LoVo (cell line): ENCODE data around the gene RFX1.
"Not testable (repeated sequence)": the region's sequence is repeated elsewhere in the genome, so short reads cannot be mapped to it uniquely, and the experiment has no call there.

Experiments used
- DNase-seq: peaks from one replicate; pipeline ENCODE4 v3.0.0-alpha.2; 2016; ENCODE audit warnings: low spot score

RFX1 gene

DNA sequence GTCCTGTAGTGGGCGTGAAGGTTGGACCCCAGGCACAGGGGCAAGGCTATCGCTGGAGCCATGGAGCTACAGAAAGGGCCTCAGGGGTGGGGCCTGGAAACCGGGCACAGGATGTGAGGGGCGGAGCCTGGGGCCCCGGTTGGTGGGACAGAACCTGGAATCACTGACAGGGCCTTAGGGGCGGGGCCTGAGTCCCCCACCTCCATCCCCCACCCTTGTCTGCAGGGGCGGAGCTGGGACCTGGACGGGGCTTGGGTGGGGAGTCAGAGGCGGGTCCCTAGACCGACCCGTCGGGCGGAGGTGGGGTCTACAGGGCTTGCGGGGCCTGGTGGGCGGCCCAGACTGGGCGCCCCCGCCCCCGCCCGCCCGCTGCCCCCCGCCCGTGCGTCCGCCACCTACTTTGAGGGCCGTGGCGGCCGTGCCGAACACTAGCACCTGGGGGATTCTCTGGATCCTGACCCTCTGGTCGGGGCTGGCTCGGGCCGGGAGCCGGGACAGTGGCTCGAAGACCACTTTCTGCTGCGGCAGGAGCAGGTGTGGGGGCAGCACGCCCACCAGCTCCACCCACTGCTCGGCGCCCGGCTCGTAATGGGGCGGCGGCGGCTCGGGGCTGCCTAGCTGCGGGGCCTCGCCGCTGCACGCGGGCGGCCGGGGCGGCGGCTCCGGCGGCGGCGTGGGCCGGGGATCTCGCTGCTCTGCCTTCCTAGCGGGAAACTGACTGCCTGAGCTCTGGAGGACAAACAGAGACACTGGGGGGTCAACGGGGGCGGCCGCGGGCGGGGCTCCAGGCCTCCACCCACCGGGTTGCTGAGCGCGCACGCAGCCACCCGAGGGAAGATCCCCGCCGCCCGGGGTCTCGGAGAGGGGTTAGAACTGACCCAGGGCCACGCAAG is 27.5 kb downstream of the RFX1 start:
- no peak for DNase-seq

DNA sequence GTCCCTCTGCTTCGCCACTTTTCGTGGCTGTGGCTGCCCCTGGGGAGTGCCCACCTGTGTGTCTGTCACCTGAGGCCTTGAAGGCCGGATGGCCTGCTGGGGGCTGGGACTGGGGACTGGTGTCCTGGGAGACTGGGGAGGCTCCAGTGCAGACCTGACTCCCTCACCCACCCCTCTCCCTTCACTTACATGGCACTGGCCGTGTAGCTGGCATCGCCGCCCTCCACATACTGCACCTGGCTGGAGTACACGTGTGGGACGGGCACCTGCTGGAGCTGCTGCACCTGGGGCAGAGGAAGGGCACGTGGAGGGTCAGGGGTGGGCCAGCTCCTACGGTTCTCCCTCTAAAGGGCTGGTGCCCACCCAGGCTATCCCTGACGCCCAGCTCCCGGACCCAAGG is 28.3 kb downstream of the RFX1 start:
- DNase-seq = no peak

DNA sequence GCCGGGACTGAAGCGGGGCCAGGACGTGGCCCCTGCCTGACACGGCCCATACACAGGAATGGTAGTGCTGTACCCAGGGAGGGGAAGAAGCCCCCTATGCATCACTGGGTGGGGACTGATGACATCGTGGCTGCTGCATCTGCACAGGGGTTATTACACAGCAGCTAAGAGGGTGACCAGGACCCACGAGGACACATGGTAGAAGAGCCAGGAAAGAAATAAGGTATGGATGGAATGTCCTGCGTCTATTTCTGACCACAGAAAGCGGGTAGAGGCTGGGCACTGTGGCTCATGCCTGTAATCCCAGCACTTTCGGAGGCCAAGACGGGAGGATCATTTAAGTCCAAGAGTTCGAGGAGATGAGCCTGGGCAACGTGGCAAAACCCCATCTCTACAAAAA is 29.7 kb downstream of the RFX1 start:
- no peak for DNase-seq

DNA sequence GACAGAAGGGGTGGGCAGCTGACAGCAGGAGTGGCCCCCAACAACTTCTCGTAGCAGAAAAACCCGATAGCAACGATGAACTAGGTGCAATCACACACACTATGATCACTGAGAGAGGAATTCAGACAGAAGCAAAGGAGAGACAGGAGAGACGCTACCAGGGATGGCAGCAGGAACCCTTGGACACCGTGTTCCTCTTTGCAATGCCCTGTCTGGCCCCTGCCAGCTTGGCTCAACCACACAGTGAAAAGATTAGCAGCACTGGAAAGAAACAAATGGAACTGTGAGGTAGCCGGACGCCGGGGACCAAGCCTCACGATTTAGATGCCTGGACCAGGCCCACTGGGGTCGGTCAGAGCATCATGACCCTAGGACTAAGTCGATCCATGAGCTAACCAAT is 30.2 kb downstream of the RFX1 start:
- DNase-seq = no peak

DNA sequence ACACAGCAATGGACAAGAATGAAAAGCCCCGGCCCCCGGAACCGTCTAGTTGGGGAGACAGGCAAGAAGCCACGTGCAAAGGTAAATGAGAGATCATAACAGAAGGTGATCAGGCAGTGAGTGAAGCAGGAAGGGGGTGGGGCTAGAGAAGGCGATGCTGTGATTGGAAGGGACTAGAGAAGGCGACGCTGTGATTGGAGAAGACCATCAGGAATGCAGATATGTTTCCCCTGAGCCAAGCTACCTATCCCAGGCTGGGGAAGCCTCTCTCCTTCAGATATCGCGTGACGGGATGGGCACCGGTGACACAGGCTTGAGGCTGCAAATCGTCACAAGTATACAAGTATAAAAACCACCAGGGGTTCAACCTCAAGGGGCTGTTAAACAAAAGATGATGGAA is 32.0 kb downstream of the RFX1 start:
- DNase-seq = no peak

DNA sequence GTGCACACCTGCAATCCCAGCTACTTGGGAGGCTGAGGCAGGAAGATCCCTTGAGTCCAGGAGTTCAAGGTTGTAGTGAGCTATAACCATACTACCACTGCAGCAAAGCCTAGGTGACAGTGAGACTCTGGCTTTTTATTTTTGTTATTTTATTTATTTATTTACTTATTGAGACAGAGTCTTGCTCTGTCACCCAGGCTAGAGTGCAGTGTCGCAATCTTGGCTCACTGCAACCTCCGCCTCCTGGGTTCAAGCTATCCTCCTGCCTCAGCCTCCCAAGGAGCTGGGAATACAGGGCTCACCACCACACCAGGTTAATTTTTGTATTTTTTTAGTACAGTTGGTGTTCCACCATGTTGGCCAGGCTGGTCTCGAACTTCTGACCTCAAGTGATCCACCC is 32.6 kb downstream of the RFX1 start:
- not testable (repeated sequence) for DNase-seq

DNA sequence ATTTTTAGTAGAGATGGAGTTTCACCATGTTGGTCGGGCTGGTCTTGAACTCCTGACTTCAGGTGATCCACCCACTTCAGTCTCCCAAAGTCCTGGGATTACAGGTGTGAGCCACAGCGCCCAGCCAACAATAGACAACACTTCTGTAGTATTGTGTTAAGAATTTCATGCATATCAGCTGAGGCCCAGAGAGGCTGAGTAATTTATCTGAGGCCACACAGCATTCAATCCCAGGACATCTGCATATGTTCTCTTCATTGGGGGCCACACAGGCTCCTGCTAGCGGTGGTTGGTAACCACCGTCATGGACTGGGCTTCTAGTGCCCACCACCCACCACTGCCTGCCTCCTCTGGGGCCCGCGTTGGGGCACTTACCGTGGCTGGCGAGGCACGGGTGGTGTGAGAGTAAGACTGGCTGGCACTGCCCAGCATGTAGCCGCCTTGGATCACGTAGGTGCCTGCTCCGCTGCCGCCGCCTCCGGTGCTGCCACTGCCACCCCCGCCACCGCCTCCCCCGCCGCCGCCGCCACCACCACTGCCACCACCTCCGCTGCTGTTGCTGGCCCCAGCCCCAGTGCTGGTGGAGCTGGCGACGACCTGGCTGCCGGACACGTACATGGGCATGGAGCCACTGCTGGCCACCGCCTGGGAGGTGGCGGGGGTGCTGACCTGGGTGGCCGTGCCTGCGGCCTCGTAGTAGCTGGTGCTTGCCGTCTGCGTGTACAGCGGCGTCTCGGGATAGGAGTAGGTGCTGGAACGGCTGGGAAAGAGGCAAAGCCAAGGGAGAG is 33.6 kb downstream of the RFX1 start:
- no peak for DNase-seq

DNA sequence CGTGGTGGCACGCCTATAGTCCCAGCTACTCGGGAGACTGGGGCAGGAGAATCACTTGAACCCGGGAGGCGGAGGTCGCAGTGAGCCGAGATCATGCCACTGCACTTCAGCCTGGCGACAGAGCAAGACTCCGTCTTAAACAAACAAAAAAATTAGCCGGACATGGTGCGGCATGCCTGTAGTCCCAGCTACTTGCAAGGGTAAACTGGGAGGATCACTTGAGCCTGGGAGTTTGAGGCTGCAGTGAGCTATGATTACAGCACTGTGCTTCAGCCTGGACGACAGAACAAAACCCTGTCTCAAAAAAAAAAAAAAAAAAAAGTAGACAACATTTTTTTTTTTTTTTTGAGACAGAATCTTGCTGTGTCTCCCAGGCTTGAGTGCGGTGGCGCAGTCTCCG is 34.3 kb downstream of the RFX1 start:
- not testable (repeated sequence) for DNase-seq

DNA sequence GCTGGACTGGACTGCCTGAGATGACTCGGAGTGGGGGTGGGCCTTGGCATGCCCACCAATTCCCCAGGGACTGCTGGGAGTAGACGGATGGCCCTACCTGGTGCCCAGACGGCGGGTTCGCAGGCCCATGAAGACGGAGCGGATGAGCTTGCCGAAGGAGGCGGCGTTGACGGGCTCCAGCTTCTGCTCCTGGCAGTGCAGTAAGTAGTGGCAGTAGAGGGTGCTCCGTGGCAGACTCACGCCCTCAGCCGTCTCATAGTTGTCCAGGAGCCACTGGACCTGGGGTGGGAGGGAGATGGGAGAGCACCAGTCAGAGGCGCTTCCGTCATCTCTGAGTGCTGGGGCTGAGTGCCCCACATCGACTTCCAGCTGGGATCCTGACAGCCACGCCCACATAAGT is 36.2 kb downstream of the RFX1 start:
- no peak for DNase-seq

DNA sequence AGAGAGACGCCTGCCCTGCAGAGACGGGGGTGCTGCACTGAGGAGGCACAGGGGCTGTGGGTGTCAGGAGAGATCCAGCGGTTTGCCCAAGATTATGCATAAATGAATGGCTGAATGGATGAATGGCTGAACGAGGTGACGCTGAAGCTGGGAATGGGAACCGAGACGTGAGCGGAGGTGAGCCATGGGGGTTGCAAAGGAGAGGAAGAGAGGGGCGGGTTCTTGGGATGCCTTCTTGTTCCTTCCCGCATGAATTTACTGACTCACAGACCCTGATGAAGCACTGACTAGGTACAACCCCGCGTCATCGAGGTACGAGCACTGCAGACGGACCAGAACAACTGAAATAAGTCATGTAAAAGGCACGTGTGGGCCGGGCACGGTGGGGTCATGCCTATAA is 37.1 kb downstream of the RFX1 start:
- no peak for DNase-seq

DNA sequence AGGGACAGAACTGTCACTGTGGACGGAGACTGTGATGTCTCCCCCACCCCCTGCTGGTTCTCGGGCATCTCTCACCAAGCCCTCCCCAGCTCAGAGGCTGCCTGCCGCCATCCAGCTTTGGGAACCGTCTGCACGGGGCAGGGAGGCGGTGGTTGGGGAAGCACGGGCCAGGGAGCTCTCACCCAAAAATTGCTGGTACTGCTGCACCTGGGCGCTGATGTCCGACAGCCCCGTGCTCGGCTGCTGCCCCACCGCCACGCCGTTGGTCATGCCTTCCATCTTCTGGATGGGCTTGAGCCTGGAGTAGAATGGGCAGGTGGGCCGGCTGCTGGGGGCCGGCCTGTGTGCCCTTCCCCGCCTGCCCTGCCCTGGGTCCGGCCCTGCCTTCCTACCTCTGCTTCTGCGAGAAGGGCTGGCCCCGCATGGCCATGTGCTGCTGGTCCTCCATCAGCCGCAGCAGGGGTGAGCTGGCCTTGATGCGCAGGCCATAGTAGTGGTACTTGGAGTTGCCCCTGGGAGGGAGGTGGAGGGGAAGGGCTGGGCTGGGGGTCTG is 37.7 kb downstream of the RFX1 start:
- DNase-seq = no peak

DNA sequence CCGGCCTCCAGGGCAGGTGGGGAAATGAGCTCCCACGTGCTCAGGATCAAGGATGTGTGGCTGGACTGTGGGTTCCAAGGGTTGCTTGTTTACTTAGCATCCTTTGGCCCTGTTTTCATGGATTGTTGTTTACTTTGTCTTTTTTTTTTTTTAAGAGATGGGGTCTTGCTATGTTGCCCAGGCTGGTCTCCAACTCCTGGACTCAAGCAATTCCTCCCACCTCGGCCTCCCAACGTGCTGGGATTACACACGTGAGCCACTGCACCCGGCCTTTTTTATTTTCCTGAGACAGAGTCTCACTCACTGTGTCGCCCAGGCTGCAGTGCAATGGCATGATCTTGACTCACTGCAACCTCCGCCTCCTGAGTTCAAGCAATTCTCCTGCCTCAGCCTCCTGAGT is 38.9 kb downstream of the RFX1 start:
- DNase-seq = not testable (repeated sequence)

DNA sequence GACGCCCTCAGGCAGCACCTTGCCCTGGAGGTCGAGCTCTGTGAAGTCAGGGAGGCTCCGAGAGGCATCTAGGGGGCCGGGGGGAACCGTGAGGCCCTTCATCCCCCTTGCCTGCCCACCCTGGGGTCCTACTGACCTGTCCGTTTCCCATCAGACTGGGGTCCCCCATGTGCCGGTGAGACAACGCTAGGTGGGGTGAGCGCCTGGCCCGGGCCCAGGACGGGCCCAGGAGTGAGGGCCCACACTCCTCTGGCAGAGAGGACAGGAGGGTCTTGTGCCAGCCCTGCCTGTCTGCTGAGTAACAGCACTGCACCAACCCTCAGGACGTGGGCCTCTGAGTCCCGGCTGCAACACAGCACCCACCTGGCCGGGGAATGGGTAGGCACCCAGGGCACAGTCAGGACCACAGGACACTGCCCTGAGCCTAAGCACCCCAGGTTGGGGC is 39.4 kb downstream of the RFX1 start:
- DNase-seq = no peak

DNA sequence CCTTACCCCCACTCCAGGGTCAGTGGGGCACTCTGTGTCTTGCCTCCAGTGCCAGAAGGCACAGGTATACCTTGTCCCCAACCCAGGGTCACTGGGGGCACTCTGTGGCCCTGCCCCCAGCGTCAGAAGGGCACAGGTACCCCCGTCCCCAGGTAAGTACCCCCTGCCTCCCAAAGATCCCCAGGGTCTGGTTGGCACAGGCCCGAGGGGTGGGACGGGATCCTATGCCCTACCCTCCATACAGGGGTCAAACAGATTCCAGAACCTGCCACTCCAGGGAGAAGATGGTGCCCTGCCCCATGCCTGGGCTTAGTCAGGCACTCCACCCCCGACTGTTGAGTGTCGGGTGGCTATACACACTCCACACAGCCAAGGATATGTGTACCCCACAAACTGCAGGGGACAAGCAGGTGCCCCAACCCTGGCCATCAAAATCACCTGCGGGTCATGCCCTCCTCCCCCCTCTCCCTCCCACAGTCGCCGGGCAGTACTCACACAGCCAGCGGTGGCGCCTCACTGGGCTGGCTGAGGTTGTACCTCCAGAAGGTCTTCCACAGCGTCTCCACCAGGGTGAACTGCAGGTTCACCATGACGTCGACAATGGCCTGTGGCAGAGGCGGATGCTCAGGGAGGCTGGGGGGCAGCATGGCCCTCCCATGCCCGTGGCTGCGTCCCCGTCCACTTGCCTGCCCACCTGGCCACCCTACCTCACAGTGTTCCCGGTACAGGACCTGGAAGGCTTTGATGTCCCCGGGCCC is 40.0 kb downstream of the RFX1 start:
- no peak for DNase-seq

DNA sequence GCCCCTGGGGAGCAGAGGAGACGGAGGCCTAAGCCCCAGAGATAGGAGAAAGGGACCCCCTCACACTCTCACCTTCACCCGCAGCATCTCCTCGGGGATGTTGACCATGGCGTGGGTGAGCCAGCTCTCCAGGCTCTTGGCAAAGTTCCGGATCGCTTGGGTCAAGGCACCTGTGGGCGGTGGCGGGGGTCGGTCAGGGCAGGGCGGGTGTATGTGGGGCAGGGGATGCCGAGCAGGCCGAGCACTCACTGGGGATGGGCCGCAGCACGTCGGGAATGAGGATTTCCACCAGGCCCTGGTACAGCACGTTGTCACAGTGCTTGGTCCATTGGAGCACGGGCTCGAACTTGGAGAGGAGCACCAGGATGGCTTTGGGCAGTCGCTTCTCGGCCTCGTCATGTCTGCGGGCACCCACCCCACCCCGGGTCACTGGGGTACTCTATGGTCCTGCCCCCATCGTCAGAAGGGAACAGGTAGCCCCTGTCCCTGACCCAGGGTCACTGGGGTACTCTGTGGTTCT is 40.7 kb downstream of the RFX1 start:
- no peak for DNase-seq

DNA sequence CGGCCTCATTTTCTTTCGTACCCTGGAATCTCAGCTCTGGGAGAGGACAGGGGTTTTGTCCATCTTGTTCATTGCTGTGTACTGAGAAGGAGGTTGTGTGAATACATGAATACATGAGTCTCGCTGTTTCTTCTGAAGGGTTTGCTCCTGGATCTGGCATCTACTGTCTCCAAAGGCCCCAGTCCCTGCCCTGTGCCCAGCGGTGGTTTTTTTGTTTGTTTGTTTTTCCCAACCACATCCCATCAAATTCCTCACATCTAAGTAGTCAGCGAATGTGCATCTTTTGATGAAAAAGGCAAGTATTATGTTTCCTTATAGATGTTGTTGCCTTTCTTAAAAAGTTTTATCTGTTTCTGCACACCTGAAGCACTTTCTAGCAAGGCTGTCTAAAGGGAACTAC is 41.3 kb downstream of the RFX1 start:
- no peak for DNase-seq

DNA sequence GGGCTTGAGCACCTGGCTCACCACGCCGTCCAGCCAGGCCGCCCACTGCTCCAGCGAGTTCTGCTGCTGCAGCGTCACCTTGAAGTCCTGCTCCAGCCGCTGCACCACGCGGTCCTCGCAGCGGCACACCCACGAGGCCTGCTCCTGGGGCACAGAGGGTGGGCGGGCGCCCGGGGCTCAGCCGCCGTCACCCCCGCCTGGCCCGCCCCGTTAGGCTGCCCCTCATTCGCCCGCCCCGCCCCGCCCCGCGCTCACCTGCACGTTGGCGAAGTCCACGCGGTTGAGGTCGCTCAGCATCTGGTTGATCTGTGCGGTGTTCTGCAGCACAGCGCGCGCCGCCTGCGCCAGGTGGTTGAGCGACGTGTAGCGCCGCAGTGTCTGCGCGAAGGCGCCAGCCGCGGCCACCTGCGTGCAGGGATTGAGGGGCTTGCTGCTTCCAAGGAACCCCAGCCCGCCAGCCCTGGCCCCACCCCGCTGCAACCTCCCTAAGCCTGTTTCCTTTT is 42.5 kb downstream of the RFX1 start:
- DNase-seq = no peak

DNA sequence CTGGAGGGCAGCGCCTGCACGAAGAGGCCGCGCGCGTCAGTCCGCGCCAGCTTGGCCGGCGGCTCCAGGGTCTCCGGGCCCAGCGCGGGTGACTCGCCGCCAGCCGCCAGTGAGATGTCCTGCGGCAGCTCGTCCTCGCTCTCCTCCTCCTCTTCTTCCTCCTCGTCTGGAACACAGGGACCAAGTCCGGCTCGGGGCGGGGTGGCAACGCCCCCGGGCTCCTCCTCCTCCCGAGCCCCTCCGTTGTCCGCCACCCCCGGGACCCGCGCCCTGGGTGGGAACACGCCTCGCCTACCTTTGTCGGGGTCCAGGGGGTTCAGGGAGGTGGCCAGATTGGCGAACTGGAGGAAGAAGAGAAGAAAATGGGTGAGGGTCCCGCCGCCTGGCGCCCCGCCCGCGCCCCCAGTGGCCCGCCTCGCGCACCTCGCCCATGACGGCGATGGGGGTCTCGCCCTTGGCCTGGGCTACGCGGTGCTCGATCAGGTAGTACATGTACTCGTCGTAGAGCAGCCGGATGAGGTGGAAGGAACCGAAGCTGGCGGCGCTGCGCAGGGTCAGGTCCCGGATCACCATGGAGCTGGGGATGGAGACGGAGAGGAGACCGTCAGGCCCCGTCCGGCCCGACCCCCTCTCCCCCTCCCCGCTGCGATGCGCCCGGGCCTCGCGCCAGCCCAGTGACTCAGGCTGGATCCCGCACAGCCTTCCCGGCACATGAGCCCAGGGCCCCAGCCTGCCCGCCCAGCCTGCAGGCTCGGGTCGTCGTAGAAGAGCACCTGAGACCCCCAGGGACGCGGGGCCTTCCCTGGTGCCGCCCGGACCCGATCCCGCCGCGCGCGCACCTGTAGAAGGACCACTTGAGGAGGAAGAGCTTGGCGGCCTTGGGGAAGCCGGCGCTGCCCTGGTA is 43.2 kb downstream of the RFX1 start:
- no peak for DNase-seq

DNA sequence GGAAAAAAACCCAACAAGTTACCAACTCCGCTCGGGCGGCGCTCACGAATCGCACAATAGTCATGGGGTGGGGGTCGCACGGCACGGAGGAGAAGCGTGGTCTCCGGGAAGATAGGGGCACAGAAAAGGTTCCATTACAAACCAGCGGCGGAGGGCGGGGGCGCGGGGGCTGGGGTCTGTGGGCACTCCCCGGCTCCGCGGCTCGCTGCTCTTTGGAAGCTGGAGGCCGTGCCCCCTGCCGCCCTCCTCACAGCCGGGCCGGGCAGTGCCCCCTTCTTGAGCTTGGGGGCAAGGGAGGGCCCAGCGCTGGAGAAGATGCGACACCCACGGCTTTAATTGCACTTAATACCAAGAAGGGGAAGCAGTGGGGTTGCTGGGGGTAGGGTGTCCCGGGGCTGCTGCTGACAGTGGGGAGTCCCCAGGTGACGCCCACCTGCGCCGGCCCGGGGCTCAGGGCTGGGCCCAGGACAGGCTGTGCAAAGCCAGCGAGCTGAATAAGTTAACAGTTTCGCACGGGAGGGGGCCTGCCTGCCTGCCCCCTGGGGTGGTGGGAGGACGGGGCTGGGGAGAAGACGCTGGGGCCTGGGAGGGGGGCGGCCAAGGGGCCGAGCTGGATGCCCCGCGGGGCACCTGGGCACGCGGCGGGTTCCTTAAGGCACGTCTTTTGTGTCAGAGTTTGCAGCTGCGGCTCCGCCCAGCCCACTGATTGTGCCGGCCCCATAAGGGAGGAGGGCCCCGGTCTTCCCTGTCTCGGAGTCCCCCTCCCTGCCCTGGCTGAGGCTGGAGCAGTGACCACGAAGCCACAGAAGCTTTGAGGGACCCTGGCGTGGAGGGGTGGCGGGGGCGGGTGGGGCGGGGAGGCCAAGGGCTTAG is 44.1 kb downstream of the RFX1 start:
- DNase-seq = no peak
